Stimulated activated CD8-positive, alpha-beta memory T cell treated with anti-CD3 and anti-CD28 coated beads, Interleukin-7, amount 100 ng/mL, for 24 hours (primary cell): ENCODE results near the gene GRIK1.

ENCODE experiments used
- DNase-seq: peaks from one replicate; pipeline ENCODE4 v3.0.0-alpha.2; 2020; ENCODE audit warnings: low read depth

GRIK1 gene

DNA sequence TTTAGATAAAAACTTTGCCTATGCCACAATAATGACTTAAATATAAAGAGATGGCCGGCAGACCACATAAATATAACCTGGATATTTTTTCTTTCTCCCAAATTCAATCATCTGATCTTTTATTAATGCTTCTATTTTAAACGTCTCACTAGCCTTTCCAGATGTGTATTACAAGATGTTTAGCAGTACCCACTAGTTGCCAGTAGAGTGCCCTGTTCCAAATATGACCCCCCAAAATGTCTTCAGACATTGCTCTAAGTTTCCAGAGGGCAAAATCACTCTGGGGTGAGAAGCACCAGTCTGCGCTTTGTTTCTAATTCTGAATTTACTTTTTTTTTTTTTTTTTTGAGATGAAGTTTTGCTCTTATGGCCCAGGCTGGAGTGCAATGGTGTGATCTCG is 268.1 kb downstream of the GRIK1 start:
- DNase-seq: no peak

DNA sequence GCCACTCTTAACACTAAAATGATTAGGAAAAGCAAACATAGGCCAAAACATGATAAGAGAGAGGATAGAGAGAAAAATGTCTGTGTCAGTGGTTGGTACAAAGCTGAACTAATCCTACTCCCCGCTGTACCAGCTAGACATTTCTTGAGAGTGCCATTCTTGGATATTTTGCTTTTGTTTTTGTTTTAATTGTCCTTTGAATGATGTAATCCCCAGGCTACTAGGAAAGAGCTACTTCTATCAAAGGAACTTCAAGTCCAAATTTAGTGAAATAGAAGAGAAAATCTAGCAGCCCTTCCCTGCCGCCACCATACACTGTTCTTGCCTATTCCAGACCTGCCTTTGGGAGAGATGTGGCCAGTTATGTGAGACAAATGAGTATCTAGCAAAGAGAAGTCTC is 269.6 kb downstream of the GRIK1 start:
- no peak for DNase-seq

DNA sequence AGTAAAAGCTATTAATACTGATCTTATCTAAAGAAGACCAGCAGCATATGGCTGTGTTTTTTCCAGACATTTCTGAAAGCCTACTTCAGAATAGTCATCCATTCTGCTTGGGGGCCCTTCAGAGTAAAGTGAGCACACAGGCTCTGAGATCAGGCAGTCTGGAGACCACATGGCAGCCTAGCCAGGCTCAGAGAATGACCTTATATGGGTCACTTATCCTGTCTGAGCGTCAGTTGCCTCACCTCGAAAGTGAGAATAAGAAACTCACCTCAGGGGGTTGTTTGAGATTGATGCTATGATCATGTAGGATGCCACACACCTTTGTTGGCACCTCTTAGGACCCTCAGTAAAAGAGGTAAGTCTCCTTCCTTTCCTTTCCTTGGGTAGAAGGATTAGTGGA is 270.4 kb downstream of the GRIK1 start:
- no peak for DNase-seq

DNA sequence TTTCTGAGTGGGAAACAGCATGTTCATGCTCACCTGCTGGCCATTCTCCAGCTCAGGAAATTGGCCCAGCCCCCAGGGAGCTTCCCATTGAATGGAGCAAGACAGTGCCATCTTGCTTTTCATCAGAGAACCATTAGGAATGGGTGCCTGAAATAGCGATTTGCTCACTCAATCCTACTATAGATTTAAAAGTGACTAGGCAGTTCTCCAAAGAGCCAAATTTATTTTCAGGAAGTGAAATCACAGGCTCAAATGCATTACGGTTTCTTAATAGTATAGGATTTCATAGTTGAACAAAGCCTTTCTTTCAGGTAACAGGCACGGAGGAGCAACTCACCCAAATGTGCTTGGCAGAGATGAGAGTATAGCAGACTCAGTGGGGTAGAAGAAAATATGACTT is 272.1 kb downstream of the GRIK1 start:
- no peak for DNase-seq

DNA sequence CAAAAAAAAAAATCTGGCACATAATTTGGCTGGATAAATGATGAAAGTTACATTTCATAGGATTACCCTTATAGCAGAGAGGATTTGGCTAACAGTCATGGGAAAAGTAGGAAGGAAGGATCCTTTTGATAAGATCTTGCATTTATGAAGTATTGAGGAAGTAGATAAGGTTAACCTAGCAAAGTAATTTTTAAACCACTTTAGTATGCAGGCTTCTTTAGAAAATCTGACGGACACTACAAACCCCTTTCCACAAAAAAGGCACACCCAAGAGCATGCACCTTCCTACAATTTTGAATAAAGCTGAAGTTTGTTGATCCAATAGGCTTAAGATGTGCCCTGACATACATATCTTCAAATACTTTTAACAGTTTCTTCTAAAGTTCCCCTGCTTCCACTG is 275.2 kb downstream of the GRIK1 start:
- DNase-seq: no peak

DNA sequence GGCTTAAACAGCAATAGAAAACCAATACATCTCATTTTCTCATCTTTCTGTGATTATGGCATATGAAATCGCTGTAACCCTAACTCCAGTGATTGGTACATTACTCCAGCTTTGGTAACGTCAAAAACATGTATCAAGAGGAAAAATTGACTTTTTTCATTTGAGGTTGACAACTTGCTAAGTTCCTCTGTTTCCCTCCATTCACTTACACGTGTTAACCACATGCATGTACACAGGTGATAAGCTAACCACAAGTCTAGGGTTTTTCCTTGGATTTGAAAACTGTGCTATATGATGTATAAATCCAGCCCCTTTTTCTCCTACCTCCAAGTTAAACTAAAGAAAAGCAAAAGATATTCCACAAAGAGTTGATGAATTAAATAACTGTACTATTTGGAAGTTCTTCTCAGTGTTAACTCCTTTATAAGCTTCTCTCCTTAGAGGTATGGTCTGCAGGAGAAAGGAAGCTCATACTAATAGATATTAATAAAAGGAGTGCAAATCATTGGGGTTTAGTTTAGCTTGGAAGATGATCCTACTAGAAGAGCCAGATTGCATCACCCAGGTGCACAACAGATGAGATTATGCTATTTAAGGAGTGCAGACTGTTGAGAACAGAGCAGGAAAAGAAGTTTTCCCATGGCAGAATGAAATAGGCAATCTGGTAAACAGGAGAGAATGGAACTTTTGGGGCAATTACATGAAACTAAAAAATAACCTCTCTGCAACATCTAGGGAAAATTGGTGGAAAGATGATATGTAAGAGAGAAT is 277.9 kb downstream of the GRIK1 start:
- no peak for DNase-seq

DNA sequence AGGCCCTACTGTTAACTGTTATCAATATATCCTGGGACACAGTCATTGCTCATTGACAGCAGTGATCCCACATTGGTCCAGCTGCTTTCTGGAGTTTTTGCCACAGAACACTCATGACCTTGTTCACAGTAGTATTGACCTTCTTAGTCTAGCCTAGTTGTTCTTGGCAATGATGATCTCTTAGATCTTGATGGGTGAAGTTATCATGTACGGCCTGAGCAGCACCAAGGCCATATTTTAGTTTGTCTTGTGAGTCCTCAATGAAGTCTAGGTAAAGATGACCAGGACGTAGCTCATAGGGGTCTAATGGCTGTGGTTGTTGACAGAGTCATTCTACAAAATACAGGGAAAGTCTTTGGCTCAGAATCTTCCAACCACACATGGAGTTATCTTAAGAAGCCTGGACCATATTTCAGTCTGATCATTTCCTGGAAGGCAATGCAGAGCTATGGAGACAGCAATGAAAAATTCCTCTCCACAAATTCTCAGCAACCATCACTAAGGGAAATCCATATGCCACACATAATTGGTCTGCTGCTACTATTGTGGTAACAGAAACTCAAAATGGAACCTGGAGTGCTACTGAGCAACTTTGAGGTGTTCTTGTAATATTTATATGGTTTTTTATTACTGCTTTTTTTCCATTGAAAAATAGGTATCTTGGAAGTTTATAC is 279.6 kb downstream of the GRIK1 start:
- no peak for DNase-seq

DNA sequence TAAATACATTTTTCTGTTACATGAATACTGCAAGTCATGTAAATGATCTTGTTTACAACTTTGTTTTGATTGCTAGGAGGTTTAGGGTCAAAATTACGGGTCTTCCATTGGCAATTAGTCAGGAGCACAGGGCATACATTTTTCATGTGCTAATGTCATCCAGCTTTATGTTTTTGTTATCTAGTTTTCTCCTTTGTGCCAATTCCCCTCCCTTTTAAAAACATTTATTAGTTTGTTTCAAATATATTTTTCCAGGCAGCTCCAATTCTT is 280.9 kb downstream of the GRIK1 start:
- no peak for DNase-seq

DNA sequence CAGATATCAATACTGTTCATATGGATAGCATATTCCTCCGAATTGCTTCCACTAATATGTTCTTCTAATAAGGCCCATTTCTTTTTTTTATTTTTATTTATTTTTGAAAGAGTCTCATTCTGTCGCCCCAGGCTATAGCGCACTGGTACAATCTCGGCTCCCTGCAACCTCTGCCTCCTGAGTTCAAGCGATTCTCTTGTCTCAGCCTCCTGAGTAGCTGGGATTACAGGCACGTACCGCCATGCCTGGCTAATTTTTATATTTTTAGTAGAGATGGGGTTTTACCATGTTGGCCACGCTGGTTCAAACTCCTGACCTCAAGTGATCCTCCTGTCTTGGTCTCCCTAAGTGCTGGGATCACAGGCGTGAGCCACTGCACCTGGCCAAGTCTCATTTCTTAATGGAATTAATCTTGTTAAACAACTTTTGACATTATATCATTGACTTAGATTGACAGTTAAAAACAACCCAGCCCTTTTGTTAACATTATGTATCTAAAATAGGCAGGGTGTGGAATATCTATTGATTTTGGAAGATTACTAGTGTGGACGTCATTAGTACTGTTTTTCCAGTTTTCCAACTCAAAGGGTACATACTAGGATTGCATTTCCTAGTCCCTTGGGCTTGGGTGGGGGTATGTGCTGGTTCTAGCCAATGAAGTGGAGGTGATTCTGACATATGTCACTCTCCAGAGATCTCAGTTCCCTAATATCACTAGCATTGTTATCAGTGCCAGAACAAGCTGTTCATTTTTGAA is 281.4 kb downstream of the GRIK1 start:
- DNase-seq: no peak

DNA sequence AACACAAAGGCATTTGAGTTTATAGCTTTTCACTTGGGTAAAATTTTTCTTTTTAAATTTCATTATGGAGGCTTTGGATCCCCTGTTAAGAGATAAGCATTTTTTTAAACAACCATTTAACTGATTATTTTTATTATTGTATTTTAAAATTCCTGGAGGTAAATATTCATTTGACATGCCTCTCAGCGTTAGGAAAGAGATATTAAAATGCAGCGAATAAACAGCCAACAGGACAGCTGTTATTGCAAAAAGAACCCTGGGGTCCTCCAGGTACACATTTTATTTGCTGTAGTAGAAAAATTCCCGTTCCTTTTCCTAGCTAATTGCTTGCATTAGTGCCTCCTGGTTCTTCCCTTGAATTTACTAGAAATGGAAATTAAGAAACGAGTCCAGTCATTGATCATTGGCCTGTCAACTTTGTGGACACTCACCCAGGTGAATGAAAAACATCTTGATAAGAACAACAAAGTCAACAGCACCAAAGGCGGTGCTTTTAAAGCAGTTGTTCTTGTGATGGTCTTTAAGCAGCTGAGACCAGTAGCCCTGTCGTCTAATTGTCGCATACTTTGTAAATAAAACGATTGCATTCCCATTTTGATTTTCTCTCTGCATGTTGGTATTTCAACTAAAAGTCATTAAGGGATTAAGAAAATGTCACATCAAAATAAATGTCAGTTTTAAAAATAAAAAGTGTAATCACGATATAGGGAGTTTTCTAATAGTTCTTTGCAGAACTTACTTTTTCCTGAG is 282.4 kb downstream of the GRIK1 start:
- no peak for DNase-seq

DNA sequence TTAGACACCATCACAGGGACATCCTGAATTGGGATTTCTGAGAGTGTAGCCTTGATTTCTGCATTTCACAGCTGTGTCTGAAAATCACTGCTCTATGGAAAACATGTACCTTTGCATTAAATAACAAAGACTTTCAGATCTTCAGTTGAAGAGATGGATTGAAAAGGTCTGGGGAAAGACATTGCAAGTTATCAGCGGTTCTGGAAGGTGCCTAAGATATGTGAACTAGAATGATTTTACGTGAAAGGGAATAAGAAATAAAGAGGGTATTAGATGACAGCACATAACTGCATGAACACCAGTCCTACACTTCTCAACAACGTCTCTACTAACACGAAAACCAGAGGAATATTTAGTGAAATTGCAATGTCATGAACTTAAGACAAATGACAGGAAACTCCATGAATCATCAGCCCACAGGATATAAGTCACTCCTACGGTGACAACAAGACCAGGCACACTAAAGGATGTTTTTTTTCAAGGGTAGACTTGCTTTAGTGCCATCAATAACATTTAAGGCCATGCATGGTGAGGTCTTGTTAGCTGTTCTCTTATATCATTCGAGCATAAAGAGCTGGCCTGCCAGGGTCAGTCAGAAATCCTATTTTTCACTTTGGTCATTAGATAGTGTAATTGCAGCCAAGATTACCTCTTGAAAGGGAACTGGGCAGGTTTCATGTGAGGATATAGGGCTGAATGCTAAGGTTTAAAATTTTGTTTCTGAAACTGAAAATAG is 283.1 kb downstream of the GRIK1 start:
- DNase-seq: no peak

DNA sequence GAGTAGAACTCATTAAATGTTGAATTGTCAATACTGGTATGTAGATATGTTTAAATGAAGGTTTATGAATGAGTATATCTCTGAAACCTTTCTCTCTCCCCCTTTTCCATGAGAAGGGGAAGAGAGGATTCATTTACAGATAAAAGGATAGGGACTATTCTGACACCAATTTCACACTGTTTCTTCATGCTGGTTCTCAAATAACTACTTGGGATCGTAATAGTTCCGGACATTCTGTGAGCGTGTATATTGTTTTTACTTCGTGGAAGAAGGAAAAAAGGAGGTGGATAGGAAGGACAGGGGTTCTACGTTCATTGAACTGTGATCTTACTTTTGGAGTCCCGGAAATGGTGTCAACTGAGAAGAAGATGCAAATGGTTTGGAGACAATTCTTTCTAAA is 284.2 kb downstream of the GRIK1 start:
- no peak for DNase-seq

DNA sequence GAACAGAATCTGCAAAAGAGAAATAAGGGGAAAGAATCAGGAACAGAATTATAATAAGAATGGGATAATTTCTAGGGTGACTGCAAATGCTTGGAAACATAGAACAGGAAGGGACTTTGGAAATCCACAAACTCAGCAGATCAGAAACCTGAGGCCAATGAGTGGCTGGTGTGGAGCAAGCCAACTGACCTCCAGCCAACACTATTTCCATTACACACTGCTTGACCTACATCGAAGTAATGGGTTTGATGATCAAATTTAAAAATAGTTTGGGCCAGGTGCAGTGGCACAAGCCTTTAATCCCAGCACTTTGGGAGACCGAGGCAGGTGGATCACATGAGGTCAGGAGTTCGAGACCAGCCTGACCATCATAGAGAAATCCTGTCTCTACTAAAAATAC is 284.9 kb downstream of the GRIK1 start:
- no peak for DNase-seq

DNA sequence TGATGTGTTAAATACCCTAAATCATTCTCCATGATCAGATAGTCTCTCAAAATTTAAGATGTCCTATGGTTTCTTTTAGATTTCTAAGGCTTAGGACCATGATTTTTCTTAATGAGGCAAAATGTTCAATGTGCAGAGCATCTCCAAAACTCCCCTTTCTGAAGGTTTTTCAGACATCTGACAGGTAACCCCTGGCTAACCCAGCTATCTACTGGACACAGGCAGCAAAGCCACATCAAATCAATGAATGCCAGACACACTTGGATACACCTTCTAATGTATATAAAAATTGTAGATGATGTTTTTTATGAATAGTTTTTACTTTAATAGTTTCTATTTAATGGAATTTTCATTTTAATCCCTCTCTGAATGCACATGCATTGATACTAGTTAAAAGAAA is 285.6 kb downstream of the GRIK1 start:
- DNase-seq: no peak

DNA sequence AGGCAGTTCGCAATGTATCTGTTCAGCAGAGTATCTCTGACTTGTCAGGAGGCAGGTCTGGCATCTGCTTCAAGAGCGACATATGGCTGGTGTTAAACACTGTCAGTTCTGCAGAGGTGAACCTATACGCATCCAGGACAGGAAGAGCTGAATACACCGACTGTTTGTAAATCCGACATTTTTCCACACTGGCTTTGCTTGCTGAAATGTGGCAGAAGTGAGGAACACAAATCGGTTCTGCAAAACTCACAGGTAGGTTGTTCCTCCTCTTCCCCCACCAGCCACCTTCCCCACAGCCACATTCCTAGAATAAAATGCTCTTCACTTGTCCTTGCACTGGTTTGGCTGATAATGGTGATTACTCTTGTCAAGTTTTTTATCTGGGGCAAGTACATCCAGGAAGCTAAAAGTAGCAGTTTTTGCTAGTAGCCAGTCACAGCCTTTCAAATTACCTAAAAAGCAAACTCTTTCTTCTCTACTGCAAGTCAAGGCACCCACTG is 289.2 kb downstream of the GRIK1 start:
- no peak for DNase-seq

DNA sequence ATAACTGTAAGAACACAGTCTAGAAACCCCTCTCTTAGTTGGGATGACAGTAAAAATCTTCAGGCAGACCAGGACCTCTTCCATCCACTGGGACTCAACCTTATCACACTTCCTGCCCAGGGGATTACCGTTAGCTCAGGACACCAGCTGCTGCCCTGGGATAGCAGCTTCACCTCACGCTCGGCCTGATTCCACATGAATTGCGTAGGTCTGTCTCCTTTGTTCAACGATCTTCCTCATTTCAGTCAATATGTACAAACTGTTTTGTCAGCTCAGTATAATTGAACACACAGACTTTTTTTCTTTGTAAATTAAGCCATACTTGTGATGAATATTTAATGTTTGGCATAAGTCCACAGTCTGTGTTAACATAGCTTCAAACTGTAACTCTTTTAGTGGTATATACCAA is 290.4 kb downstream of the GRIK1 start:
- no peak for DNase-seq

DNA sequence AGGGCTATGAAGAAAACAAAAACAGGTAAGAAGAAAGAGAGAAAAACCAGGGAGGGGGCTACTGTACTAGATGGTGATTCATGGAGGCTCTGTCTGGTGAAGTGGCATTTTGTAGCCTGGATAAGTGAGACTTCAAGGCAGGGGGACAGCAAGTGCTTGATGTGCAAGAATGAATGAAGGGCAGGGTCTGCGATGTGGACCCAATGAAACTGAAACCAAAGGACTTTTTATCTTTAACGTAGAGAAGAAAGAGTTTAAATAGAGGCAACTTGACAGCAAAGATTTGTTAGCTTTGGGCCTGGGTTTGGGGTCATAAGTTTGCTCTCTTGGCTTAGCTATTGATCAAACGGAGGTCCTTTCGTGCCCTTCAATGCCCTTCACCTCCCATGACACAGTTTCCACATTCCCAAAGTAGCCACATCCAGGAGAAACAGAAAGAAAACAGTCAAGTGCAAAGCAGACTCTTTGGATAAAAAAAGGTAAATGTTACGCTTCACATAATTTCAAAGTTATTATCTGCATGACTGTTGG is 291.0 kb downstream of the GRIK1 start:
- no peak for DNase-seq

DNA sequence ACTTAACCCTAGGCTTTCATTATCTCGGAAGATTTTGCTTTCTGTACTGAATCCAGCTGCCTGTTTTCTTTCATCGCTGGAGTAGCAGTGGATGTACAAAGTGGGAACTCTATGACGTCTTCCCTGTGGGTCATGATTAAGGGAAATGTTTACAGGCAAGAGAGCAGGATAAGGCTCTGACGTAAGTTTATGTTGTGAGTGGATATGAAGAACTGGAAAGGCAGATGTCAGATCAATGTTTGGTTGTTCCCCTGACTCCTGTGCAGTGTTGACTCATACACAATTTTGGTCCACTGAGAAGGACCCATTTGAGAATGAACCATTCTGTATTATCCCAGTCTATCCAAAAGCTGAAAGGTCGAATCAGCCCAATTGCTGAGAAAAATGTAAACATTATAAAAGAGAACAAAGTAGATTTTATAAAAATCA is 292.4 kb downstream of the GRIK1 start:
- DNase-seq: no peak

DNA sequence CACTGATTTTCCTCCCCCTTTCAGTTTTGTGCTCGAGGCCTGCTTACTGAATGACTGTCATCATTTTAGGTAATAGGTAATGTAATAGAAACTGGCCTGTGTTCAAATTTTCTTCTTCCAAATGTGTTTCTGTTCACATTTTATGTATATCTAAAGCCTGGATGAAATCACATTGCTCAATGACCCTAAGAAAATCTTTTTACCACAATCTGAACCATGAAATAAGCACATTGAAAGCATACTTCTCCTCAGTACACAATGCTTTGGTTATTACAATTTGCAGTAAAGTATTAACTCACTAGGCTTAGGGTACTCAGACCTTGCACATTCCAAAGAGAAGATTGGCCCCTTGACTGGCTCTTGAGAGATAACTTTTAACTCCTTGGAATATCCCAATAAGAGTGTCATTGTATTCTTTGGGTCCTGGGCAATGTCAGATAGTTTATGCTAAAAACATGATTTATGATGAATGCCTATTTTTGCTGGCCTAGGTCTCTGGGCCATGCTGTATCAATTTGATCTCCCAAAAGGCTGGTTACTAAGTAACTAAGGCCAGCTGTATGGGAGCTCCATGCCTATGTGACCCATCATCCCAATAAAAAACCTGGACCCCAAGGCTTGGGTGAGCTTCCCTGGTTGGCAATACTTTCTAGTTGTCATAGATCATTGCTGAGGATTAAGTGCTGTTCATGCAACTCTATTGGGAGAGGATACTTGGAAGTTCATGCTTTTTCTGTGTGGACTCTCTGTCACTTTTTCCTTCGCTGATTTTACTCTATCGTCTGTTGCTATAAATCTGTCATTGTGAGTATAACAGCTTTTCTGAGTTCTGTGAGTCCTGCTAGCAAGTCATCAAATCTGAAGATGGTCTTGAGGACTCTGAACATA is 293.9 kb downstream of the GRIK1 start:
- no peak for DNase-seq

DNA sequence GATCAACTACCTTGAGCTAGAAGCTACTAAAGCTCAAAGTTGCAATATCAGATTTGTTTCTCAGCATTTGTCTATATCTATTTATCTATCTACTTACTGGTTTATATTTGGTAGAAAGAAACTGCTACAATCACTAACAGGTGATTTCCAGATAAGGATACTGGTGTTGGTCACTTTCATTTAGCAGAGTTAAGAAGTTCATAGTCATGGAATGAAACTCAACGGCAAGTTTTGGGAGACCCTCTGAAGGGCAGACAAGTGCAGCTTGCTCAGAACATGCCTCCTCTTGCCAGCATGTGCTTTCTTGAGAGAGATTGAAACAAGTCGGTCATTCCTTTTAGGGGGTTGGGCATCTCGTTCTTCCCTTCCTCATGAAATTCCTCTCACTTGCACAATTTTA is 296.5 kb downstream of the GRIK1 start:
- DNase-seq: no peak
